A673 (cell line): ENCODE data around the gene TAGLN2. TPM values are rescaled to one million over a fixed set of nuclear protein-coding genes. Genes with fewer than 3 reads are reported as not detected.

Source experiments
- BruUV-seq: library from RNA; stranded (reverse); fragments of 400-500 nt; replicated peaks from 2 replicates; lab custom pipeline; 2021; lab: Mats Ljungman, UMichigan
- CTCF ChIA-PET: fragments of 300-600 bp; sonication (Branson Sonifier 250); formaldehyde crosslinking; loops from one replicate; lab custom pipeline; 2022; ENCODE audit warnings: antibody characterized with exemption; lab: Charles Lee
- POLR2A ChIA-PET: fragments of 300-600 bp; sonication (Branson Sonifier 250); formaldehyde crosslinking; loops from one replicate; lab custom pipeline; 2022; ENCODE audit warnings: antibody characterized with exemption; ENCODE audit not compliant: low non-redundant PET; lab: Charles Lee
- DNase-seq: peaks from one replicate; pipeline ENCODE4 v3.0.0-alpha.2; 2015; ENCODE audit warnings: low spot score
- H3K27ac ChIP-seq: fragments of 200-600 bp; sonication (generic); 2 replicates; pipeline ENCODE4 v1.5.1; 2016; ENCODE audit warnings: mixed run types, low read depth, mild to moderate bottlenecking, mixed read lengths, antibody characterized with exemption, low read length; ENCODE audit not compliant: poor library complexity, severe bottlenecking
- H3K27me3 ChIP-seq: fragments of 200-600 bp; sonication (generic); replicated peaks from 2 replicates; pipeline ENCODE4 v1.6.1; 2017; ENCODE audit warnings: mixed run types, low read depth, mild to moderate bottlenecking, mixed read lengths, antibody characterized with exemption, low read length; ENCODE audit not compliant: insufficient read depth, poor library complexity
- H3K36me3 ChIP-seq: fragments of 200-600 bp; sonication (generic); 2 replicates; pipeline ENCODE4 v1.6.1; 2016; ENCODE audit warnings: mixed run types, mild to moderate bottlenecking, mixed read lengths, antibody characterized with exemption, low read length; ENCODE audit not compliant: insufficient read depth, poor library complexity, severe bottlenecking
- H3K4me1 ChIP-seq: fragments of 200-600 bp; sonication (generic); 2 replicates; pipeline ENCODE4 v1.6.1; 2017; ENCODE audit warnings: mixed run types, mild to moderate bottlenecking, mixed read lengths, antibody characterized with exemption, low read length; ENCODE audit not compliant: insufficient read depth, poor library complexity, severe bottlenecking
- H3K4me3 ChIP-seq: fragments of 200-600 bp; sonication (generic); 2 replicates; pipeline ENCODE4 v1.5.1; 2016; ENCODE audit warnings: low read depth, mixed run types, mild to moderate bottlenecking, mixed read lengths, low read length; ENCODE audit not compliant: poor library complexity, severe bottlenecking
- H3K9me3 ChIP-seq: fragments of 200-600 bp; sonication (generic); 2 replicates; pipeline ENCODE4 v1.6.1; 2016; ENCODE audit warnings: mixed run types, low read depth, mild to moderate bottlenecking, mixed read lengths, antibody characterized with exemption, low read length; ENCODE audit not compliant: poor library complexity, severe bottlenecking
- EZH2 ChIP-seq: fragments of 200-600 bp; sonication (generic); IDR thresholded peaks from 2 replicates; pipeline ENCODE4 v1.6.1; 2017; ENCODE audit warnings: borderline replicate concordance, low read depth, mild to moderate bottlenecking, mixed read lengths, antibody characterized with exemption, low read length; ENCODE audit not compliant: poor library complexity, severe bottlenecking
- intact Hi-C: fragments of 100-400 bp; cut with micrococcal nuclease; formaldehyde crosslinking; loops from one replicate; pipeline ENCODE4 v1.10.0; 2022; ENCODE audit not compliant: unreplicated experiment
- total RNA-seq: library from RNA; stranded (reverse); gene quantifications from 2 replicates; pipeline ENCODE4 v1.2.3, GENCODE V29; 2021
- TF ChIP-seq, protein P1 (sequence below): fragments of 300-800, 200-600 bp; sonication (generic); conservative IDR thresholded peaks from 2 replicates; pipeline ENCODE4 v1.5.1; 2017; ENCODE audit warnings: low read depth, mild to moderate bottlenecking, antibody characterized with exemption, low read length, moderate library complexity, mixed read lengths

Gene TAGLN2
- total RNA-seq, 1 experiment from 2014 or later, result 198 TPM

- H3K4me3 ChIP-seq, result no peak overlapping the region
- no peaks in the 10 kb centered on the region for H3K36me3 ChIP-seq
- intact Hi-C loops, result no loop called here
- H3K27me3 ChIP-seq, result peaks cover 17% of the 10 kb centered on the region
- ChIA-PET POLR2A (no interaction called here), CTCF (no interaction called here)
- TF ChIP-seq, protein P1, sequence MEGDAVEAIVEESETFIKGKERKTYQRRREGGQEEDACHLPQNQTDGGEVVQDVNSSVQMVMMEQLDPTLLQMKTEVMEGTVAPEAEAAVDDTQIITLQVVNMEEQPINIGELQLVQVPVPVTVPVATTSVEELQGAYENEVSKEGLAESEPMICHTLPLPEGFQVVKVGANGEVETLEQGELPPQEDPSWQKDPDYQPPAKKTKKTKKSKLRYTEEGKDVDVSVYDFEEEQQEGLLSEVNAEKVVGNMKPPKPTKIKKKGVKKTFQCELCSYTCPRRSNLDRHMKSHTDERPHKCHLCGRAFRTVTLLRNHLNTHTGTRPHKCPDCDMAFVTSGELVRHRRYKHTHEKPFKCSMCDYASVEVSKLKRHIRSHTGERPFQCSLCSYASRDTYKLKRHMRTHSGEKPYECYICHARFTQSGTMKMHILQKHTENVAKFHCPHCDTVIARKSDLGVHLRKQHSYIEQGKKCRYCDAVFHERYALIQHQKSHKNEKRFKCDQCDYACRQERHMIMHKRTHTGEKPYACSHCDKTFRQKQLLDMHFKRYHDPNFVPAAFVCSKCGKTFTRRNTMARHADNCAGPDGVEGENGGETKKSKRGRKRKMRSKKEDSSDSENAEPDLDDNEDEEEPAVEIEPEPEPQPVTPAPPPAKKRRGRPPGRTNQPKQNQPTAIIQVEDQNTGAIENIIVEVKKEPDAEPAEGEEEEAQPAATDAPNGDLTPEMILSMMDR, result no peak
- TF ChIP-seq EZH2, result no peak
- DNase-seq, result no peak
- H3K9me3 ChIP-seq, result no peaks in the 10 kb centered on the region
- BruUV-seq, result no TSS peak
- no peak overlapping the region for H3K27ac ChIP-seq
- H3K4me1 ChIP-seq, result peaks cover 6% of the 10 kb centered on the region
Measured at GRCh38 chr1:159947942-159948341, 22.6 kb upstream of the TAGLN2 start.

DNA sequence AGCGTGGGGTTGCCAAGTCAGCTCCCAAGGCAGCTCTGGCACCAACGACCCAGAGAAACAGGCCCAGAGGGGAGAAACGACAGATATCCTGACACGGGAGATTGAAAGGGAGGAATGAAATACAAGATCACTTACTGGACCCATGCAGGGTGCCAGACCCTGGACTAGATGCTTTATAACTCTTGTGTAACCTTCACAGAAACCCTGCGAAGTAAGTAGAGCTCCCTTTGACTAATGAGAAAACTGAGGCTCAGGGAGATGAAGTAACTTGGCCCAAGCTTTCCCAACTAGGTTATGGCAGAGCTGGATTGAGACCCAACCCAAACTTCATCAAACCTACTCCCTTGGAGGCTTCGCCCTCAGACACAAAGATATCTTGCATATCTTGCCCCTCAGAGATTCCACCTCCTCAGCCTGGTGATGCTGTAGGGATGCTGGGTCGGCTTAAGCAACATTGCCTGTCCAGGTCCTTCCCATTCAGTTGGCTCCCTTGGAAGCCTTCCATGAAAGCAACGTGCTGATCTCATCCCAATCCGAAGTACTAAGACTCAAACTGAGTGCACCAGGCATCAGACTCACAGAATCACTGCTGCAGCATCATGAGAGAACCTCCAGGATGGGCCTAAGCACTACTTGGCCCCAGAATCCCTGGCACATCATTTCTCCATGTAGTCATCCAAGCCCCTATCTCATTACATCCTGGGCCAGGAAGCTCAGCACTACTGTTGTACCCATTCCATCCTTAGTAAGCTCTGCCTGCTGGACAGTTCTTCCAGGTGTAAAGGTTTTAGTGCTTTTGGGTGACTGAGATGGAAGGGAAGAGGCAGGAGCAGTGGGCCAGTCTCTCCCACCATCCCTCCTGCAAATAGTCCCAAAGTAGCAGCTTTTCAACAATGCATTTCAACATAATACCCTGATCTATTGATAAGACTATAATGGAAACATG is 21.2 kb upstream of the TAGLN2 start:
- Histone ChIP-seq H3K4me1 (peaks cover 6% of the 10 kb centered on the region), H3K4me3 (peak overlapping the region; percentile 53), H3K27ac (no peak overlapping the region), H3K36me3 (no peaks in the 10 kb centered on the region), H3K27me3 (peaks cover 2% of the 10 kb centered on the region), H3K9me3 (no peaks in the 10 kb centered on the region)
- intact Hi-C loops, result no loop called here
- no peak for DNase-seq
- no peak for TF ChIP-seq EZH2
- TF ChIP-seq, protein P1, result no peak
- CTCF ChIA-PET, result interaction anchor here (0.8 to 1.1 kb wide), 2 partner anchors 61 to 166 kb away, joined by 3 to 7 read pairs; partner anchors contain the start of gene DUSP23
- BruUV-seq, result no TSS peak
- POLR2A ChIA-PET, result no interaction called here

- ChIA-PET POLR2A (interaction anchor here (0.6 kb wide), 1 partner anchor 9 kb away, joined by 6 read pairs; no protein-coding TSS in a partner anchor), CTCF (interaction anchor here (0.8 to 1.1 kb wide), 2 partner anchors 62 to 165 kb away, joined by 3 to 7 read pairs; partner anchors contain the start of gene DUSP23)
- intact Hi-C loops, result no loop called here
- Histone ChIP-seq H3K36me3 (no peaks in the 10 kb centered on the region), H3K27me3 (no peaks in the 10 kb centered on the region), H3K9me3 (no peaks in the 10 kb centered on the region), H3K4me3 (peak within 1 kb of the TSS; percentile 53), H3K27ac (no peak within 1 kb of the TSS), H3K4me1 (peaks cover 6% of the 10 kb centered on the region)
- no TSS peak for BruUV-seq
- no peak for TF ChIP-seq EZH2
- TF ChIP-seq, protein P1, result peak; percentile 78
- DNase-seq, result peak; percentile 95
Measured at GRCh38 chr1:159945483-159946241, 20.4 kb upstream of the TAGLN2 start, which contains the start of gene IGSF9. TSS of gene IGSF9 (minus strand) at chr1:159945613. CDS start at chr1:159943454, 2,159 bp downstream.
